HG03432 (cell line): ENCODE data around the gene DHFR2.
"Not testable (repeated sequence)": the region's sequence is repeated elsewhere in the genome, so short reads cannot be mapped to it uniquely, and the experiment has no call there.

Source experiments
- ATAC-seq: cut with Tn5 transposase; IDR thresholded peaks from one replicate; pipeline ENCODE4 v1.9.1; 2021; ENCODE audit warnings: mild to moderate bottlenecking, moderate library complexity; ENCODE audit not compliant: unreplicated experiment

The DHFR2 gene

GRCh38 chr3:94062513-94063404, at the start of gene DHFR2, which contains the start of gene NSUN3:
TSS of gene DHFR2 (minus strand) at chr3:94062916. CDS start at chr3:94061511, 1,405 bp downstream.
TSS of gene NSUN3 (plus strand) at chr3:94063061. CDS start at chr3:94063127, 66 bp downstream.
- ATAC-seq, result peak; percentile 94

- no peak for ATAC-seq
Measured at GRCh38 chr3:94110854-94111253, 48.1 kb upstream of the DHFR2 start.

GRCh38 chr3:94110232-94110631, 47.5 kb upstream of the DHFR2 start:
- not testable (repeated sequence) for ATAC-seq

- no peak for ATAC-seq
Measured at GRCh38 chr3:94106268-94106667, 43.6 kb upstream of the DHFR2 start.

GRCh38 chr3:94101860-94102259, 39.1 kb upstream of the DHFR2 start:
- ATAC-seq, result no peak

GRCh38 chr3:94099311-94099710, 36.6 kb upstream of the DHFR2 start:
- ATAC-seq, result no peak

- ATAC-seq, result no peak
Measured at GRCh38 chr3:94098452-94098851, 35.7 kb upstream of the DHFR2 start.

GRCh38 chr3:94095111-94095510, 32.4 kb upstream of the DHFR2 start:
- ATAC-seq, result no peak

- ATAC-seq, result no peak
Measured at GRCh38 chr3:94093151-94093550, 30.4 kb upstream of the DHFR2 start.

- no peak for ATAC-seq
Measured at GRCh38 chr3:94092086-94092485, 29.4 kb upstream of the DHFR2 start.

- ATAC-seq, result no peak
Measured at GRCh38 chr3:94089126-94089525, 26.4 kb upstream of the DHFR2 start.

GRCh38 chr3:94083261-94083660, 20.5 kb upstream of the DHFR2 start:
- peak; percentile 77 for ATAC-seq

GRCh38 chr3:94082391-94082937, 19.7 kb upstream of the DHFR2 start:
- ATAC-seq, result no peak

GRCh38 chr3:94081884-94082283, 19.2 kb upstream of the DHFR2 start:
- no peak for ATAC-seq

- ATAC-seq, result not testable (repeated sequence)
Measured at GRCh38 chr3:94080552-94080951, 17.8 kb upstream of the DHFR2 start.

- ATAC-seq, result no peak
Measured at GRCh38 chr3:94076055-94076454, 13.3 kb upstream of the DHFR2 start.

GRCh38 chr3:94071713-94072284, 9.1 kb upstream of the DHFR2 start:
- ATAC-seq, result peak; percentile 77

GRCh38 chr3:94070341-94070911, 7.7 kb upstream of the DHFR2 start:
- ATAC-seq, result peak; percentile 64

- no peak for ATAC-seq
Measured at GRCh38 chr3:94069194-94069813, 6.6 kb upstream of the DHFR2 start.

- no peak for ATAC-seq
Measured at GRCh38 chr3:94066506-94067500, 4.1 kb upstream of the DHFR2 start.
